K562 (cell line): ENCODE data around the gene HNF1B.

Source experiments
- CEBPG ChIP-seq, 3 experiments: fragments of 200-800 bp in 1 of 3; sonication (Bioruptor generic) in 1 of 3; sonication (generic) in 1 of 3; formaldehyde crosslinking in 1 of 3; IDR thresholded peaks in 2 of 3; conservative IDR thresholded peaks in 1 of 3; 2 replicates each; pipeline versions ENCODE4 v1.6.1 to v1.8.0; 2016 to 2022; ENCODE audit warnings: missing compliant biosample characterization in 2 of 3, missing genetic modification characterization in 2 of 3, mild to moderate bottlenecking in 1 of 3, missing genetic modification reagents in 1 of 3
- EZH2 ChIP-seq: IDR thresholded peaks from 2 replicates; pipeline ENCODE4 v1.6.1; 2012; ENCODE audit warnings: low read depth, mild to moderate bottlenecking, inconsistent platforms, low read length, borderline replicate concordance
- KAT7 ChIP-seq: sonication (generic); formaldehyde crosslinking; IDR thresholded peaks from 2 replicates; pipeline ENCODE4 v1.8.0; 2022; ENCODE audit warnings: missing genetic modification reagents, mild to moderate bottlenecking, borderline replicate concordance
- NR2C2 ChIP-seq, 2 experiments: fragments of 200-800 bp in 1 of 2; sonication (Bioruptor generic) in 1 of 2; sonication (generic) in 1 of 2; formaldehyde crosslinking in 1 of 2; IDR thresholded peaks; 2 replicates each; pipeline versions ENCODE4 v1.6.1 to v1.8.0; 2016 to 2022; ENCODE audit warnings: mild to moderate bottlenecking in 1 of 2, missing compliant biosample characterization in 1 of 2, missing genetic modification characterization in 1 of 2, missing genetic modification reagents in 1 of 2
- RAD21 ChIP-seq, 2 experiments: fragments of 250-450 bp in 1 of 2; fragments of 450-650 bp in 1 of 2; sonication (Bioruptor Pico) in 1 of 2; formaldehyde crosslinking in 1 of 2; IDR thresholded peaks in 1 of 2; conservative IDR thresholded peaks in 1 of 2; 2 replicates each; pipeline versions ENCODE4 v1.4.0 to v1.8.0; 2020 to 2022; ENCODE audit warnings: mild to moderate bottlenecking in 2 of 2, moderate library complexity in 1 of 2
- RCOR1 ChIP-seq, 2 experiments: IDR thresholded peaks; 2 replicates each; pipeline ENCODE4 v1.6.1; 2012; ENCODE audit warnings: low read depth in 2 of 2, low read length in 2 of 2, borderline replicate concordance in 1 of 2, improper control_type of control experiment in 1 of 2
- SETDB1 ChIP-seq: IDR thresholded peaks from one replicate; pipeline ENCODE4 v1.6.1; 2012; ENCODE audit warnings: low read length, control low read depth, inconsistent platforms
- SIX5 ChIP-seq, 2 experiments: IDR thresholded peaks; 2 replicates each; pipeline ENCODE4 v1.6.1; 2011; ENCODE audit warnings: low read length in 2 of 2, borderline replicate concordance in 1 of 2, low read depth in 1 of 2, mild to moderate bottlenecking in 1 of 2, moderate library complexity in 1 of 2; ENCODE audit not compliant: insufficient read depth in 1 of 2
- TCF7 ChIP-seq: sonication (generic); IDR thresholded peaks from 2 replicates; pipeline ENCODE4 v1.6.1; 2016; ENCODE audit warnings: antibody characterized with exemption, borderline replicate concordance
- ZNF408 ChIP-seq: fragments of 250-450 bp; sonication (Bioruptor Pico); IDR thresholded peaks from 2 replicates; pipeline ENCODE4 v1.4.0; 2020; ENCODE audit warnings: low read depth, mild to moderate bottlenecking, moderate library complexity

GRCh38 chr17:37756051-37756450 lies 11.2 kb upstream of the HNF1B start:
- no peak for TF ChIP-seq SETDB1
- TF ChIP-seq RAD21 (CRISPR knock-in tag; conservative IDR thresholded peaks at IDR 0.05 in 1 of 2, IDR thresholded peaks at IDR 0.05 in 1 of 2), result no peak
- no peak for TF ChIP-seq TCF7
- TF ChIP-seq CEBPG (CRISPR knock-in tag; IDR thresholded peaks at IDR 0.05), result no peak
- TF ChIP-seq CEBPG (tag; conservative IDR thresholded peaks at IDR 0.05 in 1 of 2, IDR thresholded peaks at IDR 0.05 in 1 of 2), result no peak
- no peak for TF ChIP-seq EZH2
- no peak for TF ChIP-seq NR2C2 (CRISPR knock-in tag; IDR thresholded peaks at IDR 0.05)
- no peak for TF ChIP-seq NR2C2 (tag; IDR thresholded peaks at IDR 0.05)
- no peak for TF ChIP-seq ZNF408 (CRISPR knock-in tag)
- TF ChIP-seq RCOR1 (IDR thresholded peaks at IDR 0.05; ENCODE audit: borderline replicate concordance in 1 of 2, low read depth in 2 of 2, low read length in 2 of 2), result no peak
- TF ChIP-seq SIX5 (IDR thresholded peaks at IDR 0.05; ENCODE audit: borderline replicate concordance in 1 of 2, insufficient read depth in 1 of 2, low read depth in 1 of 2, low read length in 2 of 2), result no peak
- no peak for TF ChIP-seq KAT7 (CRISPR knock-in tag)
